HG03342 (cell line): ENCODE measurements around the gene RAD51B.

Experiments used
- ATAC-seq: cut with Tn5 transposase; IDR thresholded peaks from one replicate; pipeline ENCODE4 v1.9.1; 2021; ENCODE audit warnings: mild to moderate bottlenecking, moderate library complexity; ENCODE audit not compliant: unreplicated experiment

Gene RAD51B

DNA sequence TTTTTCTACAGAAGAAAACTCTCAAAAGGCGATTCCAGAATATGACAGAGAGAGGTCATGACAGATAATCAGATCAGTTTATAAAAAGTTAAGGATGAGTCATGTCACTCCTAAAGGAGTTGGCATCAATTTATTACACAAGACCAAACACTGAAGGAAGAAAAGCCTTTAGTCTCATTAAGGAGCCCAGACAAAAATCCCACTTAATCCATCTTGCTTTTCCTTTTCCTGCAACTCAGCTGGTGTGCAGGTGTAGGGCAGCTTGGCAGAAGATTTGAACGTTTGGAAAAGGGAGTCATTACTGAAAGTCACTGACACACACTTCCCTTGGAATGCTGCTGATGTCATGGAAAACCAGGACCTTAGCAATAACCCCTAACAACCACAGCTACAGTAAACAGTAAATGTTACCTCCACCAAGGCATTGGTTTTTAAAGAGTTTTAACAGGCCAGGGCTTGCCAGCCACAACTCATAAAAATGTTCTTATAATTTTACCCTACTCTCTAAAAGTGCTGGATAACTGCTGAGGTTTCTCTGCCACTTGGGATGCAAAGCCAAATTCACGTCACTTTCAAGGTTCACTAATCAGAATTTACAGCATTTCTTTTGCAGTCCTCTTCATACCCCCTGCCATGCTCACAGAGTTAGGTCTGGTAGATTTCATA is 320.6 kb downstream of the RAD51B start:
- no peak for ATAC-seq

- ATAC-seq: no peak
Observed at GRCh38 chr14:68140806-68141205, 321.2 kb downstream of the RAD51B start.

- ATAC-seq: no peak
Observed at GRCh38 chr14:68141281-68142088, 321.9 kb downstream of the RAD51B start.

GRCh38 chr14:68143341-68143841 is 323.8 kb downstream of the RAD51B start:
- ATAC-seq: no peak

- no peak for ATAC-seq
Observed at GRCh38 chr14:68144051-68144681, 324.6 kb downstream of the RAD51B start.

DNA sequence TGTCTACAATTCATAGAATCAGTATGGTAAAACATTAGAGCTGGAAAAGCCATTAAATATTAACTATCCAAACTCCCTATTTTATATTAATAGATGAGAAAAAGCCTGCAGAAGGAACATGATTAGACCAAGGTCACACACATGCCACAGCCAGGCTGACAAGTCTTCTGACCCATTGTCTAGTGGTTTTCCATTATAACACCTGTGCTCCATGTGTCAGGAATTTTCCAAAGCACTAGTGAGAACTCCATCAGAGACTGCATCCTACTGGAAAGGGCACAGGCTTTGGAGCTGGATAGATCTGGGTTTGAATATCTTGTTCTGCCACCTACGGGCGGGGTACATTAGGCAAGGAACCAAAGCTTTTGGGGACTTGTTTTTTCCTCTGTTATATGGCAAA is 325.5 kb downstream of the RAD51B start:
- no peak for ATAC-seq

GRCh38 chr14:68145539-68145938 is 326.0 kb downstream of the RAD51B start:
- ATAC-seq: no peak

DNA sequence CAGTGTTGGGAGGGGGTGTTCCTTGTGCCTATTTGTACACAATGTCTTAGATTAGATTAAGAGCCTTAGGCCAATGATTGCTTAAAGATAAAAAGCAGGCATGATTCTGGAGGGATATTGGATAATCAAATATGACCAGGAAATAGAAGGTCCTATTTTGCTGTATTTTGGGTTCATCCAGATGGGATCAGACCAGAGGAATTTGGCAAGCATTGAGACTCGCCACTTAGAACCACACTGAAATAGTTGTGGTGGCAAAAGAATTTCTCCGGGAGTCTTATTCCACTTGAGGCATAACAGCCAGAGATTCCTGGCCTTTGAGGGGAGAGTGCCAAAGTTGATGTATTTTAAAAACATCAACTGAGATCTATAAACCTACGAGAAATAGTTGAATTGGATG is 327.2 kb downstream of the RAD51B start:
- no peak for ATAC-seq

GRCh38 chr14:68147303-68147702 is 327.7 kb downstream of the RAD51B start:
- ATAC-seq: no peak

GRCh38 chr14:68148276-68148675 is 328.7 kb downstream of the RAD51B start:
- no peak for ATAC-seq

GRCh38 chr14:68148763-68149162 is 329.2 kb downstream of the RAD51B start:
- no peak for ATAC-seq

- ATAC-seq: no peak
Observed at GRCh38 chr14:68153275-68153674, 333.7 kb downstream of the RAD51B start.

DNA sequence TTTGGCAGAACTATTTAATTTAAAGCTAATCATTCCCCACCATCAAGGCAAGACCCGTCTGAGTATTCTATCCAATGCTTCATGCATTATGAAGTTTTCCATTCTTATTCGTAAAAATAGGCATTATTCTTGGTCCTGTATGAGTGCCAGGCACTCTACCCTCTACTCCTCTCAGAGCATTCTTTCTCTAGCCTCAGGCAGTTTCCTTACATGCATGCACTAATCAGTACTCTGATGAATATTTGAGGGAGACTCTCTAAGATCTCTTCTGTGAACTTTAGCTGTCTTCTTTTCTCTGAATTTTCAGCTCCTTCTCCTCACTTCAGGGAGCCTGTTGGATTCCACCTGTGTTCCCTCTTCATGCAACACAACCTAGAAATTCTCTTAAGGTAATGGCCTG is 334.7 kb downstream of the RAD51B start:
- no peak for ATAC-seq

DNA sequence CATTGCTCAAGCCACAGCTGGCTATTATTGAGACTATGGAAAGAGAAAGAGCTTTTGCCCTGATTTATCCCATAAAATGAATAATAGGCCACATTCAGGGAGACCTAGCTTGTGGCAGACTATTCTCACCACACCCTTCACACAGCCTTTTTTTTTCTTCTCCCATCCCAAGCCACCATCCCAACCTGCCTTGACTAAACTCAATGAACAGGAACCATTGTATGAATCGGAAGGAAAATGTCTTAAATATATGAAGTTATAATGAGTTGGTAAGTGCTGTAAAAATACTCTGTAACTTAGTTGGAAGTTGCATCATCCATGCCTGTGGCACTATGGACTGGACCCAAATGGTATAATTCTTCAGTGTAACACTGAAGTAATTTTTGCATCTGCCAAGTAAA is 338.4 kb downstream of the RAD51B start:
- no peak for ATAC-seq

DNA sequence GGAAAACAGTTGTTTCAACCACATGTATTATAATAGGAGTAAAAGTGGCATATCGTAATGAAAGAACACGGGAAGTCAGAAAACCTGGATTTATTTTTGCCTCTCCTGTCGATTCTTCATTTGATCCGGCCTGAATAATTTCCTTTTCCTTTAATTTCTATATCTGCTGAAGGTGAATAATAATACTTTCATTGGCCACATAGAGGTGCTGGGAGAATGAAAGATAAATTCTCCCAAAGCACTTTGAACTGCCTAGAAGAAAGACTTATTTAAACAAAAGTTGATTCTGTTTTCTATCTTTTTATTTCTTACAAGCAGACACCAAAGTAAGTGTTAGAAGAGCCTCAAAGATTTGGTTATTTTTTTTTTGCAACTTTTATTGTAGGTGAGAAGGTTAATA is 339.1 kb downstream of the RAD51B start:
- ATAC-seq: no peak

DNA sequence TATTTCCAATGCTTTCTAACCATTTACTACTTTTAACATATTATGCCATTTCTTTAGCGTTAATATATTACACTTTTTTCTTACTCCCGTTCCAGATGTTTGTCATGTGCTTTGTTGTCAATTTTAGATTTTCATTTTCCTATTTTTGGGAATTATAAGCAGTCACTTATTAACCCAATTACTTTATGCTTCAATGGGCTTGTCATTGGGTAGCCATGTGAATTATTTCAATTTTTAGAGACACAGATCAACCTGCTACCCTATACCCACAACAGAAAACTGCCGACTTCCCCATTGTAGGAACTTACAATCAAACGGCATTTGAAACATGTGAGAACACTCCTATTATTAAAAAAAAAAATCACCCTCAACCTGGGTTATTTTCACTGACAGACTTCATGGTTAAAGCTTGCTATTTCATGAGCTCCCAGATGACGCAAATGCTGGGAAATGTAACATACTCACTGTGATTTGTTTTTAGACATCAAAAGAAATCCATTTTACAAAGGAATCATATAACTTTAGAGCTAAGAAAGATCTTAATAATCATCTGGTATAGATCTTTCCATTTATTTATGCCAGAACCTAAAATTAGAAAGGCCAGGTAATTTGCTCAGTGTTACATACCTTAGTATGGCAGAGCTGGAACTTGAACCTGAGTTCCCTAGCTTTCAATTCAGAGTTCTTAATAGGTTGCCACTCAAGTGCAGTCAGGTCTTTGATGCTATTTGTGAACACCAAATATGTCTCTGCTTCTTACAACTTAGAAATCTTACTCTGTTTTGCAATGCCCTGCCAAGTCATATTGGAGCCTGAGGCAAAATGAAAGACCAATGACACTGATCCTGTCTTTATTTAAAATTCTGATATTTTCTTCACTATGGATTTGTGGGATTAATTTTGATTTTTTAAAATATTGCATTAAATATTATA is 340.4 kb downstream of the RAD51B start:
- no peak for ATAC-seq

DNA sequence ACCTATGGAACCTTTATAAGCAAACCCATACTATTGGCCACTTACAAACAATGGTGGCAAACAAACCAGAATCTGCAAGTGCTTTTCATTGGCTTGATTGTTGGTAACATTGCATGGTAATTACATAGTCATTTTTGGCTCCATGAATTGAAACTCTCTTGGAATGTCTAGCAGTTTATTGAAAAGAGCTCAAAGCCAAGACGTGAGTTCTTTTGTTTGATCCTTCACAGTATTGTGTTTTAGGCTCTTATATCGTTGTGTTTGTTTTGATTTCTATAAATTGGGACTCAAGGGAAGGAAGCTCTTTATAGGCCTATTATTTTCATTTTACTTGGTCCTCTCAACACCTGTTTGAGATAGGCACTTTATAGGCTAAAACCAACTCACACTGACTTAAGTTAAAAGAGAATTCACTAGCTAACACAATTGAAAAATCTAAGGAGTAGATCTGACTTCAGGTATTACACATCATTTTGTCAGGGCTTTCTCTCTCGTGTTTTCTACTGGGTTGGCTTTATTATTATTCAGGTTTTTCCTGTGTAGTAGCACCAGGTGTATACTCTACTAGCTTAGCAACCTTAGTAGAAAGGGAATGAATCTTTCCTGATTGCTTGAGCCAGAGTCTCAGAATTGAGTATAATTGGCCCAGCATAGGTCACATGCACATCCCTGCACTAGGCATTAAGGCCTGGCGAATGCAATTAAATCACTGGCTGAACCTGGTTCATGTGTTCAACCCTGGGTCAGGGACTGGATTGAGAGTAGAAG is 341.4 kb downstream of the RAD51B start:
- ATAC-seq: no peak

DNA sequence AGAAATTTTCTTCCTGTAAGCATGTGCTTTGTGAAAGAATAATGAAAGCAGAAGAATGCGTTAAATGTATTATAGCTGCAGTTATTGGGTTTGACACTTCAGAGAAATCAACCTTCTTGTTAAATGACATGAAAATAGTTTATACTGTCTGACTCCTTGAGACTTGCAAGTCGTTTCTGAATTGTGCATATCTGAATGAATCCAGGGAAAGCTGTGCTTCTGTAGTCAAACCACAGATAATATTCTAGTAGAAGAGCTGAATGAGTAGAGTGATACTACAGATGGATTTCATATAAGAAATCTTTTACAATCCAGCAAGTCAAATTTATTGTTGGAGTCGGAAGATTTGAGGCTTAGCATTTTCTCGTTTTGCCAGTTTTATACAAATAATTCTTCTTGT is 343.3 kb downstream of the RAD51B start:
- ATAC-seq: no peak

DNA sequence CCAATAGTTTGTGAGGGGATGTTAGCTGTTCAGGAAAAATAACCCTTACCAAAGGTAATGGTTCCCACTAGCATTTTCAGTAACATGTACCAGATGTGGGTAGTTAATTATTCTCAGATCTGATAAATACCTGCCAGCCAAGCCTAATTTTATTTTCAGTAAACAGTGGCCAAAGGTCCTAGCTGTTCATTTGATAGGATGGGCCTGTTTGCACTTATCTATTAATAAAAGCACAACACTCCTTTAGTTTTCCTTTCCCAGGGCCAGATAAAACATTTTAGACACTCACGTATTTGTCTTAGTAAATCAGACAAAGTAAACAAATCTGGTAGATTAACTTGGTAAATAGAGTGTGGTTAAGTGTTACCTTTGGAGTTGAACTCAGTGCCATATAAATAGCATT is 345.1 kb downstream of the RAD51B start:
- ATAC-seq: no peak

DNA sequence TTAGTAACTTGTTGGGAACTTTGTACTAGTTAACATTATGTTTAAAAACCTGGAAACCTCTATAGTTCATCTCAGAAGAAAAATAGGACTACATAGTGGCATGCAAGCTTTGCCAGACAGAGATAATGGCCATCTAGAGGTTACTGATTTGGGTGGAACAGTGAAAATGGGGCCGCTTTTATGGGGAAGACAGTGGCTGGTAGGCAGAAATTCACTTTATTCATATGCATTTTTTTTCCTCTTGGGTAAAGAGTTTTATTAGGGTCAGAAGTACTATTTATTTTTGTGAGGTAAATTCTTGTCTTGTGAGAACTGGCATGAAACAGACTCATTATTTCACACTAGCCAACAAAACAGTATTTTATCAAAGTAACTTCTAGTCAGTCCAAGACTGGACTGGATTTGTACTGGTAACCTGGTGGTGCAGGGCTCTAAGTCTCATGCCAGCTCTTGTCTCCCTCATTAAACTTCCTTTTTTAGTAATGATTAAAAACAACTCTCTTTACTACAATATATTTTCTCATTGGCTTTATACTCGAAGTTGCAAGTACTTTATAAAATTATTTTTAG is 345.8 kb downstream of the RAD51B start:
- no peak for ATAC-seq
